T47D (cell line): ENCODE data around the gene DAZAP1.
A peak's percentile ranks its signal among the peaks of the same experiment; 100 is the strongest.

ENCODE experiments used
- DNase-seq, 2 experiments: peaks; one replicate each; pipeline versions ENCODE4 v3.0.0 to v3.0.0-alpha.2; 2011 to 2012; ENCODE audit warnings: low read depth in 1 of 2, low spot score in 1 of 2
- JUND ChIP-seq: IDR thresholded peaks from 2 replicates; pipeline ENCODE4 v1.6.1; 2012; ENCODE audit warnings: low read depth
- in situ Hi-C: cut with HindIII; loops from 2 replicates; pipeline ENCODE4 v1.10.0; 2016; ENCODE audit warnings: low sequenced_read_pairs, low pct_unique_long_range_greater_than_20kb

Gene DAZAP1

GRCh38 chr19:1400281-1401137 lies 6.9 kb upstream of the DAZAP1 start:
- peak in 1 of 2 experiments; percentile 64 for DNase-seq
- in situ Hi-C loops: no loop called here
- TF ChIP-seq JUND: no peak

GRCh38 chr19:1401138-1401888 lies 6.1 kb upstream of the DAZAP1 start, which contains the start of gene GAMT:
TSS of gene GAMT (minus strand) at chr19:1401542. CDS start at chr19:1401476, 66 bp downstream.
- peak; percentile 45 to 57 for DNase-seq
- in situ Hi-C loops: no loop called here
- no peak for TF ChIP-seq JUND

DNA sequence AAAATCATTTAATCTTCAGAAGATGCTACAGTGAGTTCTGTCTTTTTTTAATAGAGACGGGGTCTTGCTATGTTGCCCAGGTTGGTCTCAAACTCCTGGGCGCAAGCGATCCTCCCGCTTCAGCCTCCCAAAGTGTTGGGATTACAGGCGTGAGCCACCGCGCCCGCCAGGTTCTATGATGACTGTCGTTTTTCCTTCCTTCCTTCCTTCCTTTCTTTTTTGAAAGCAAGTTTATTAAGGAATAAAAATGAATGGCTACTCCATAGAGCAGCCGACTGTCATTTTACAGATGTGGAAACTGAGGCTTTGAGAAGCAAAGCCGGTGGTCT lies 5.5 kb upstream of the DAZAP1 start:
- TF ChIP-seq JUND: no peak
- in situ Hi-C loops: no loop called here
- DNase-seq: no peak

DNA sequence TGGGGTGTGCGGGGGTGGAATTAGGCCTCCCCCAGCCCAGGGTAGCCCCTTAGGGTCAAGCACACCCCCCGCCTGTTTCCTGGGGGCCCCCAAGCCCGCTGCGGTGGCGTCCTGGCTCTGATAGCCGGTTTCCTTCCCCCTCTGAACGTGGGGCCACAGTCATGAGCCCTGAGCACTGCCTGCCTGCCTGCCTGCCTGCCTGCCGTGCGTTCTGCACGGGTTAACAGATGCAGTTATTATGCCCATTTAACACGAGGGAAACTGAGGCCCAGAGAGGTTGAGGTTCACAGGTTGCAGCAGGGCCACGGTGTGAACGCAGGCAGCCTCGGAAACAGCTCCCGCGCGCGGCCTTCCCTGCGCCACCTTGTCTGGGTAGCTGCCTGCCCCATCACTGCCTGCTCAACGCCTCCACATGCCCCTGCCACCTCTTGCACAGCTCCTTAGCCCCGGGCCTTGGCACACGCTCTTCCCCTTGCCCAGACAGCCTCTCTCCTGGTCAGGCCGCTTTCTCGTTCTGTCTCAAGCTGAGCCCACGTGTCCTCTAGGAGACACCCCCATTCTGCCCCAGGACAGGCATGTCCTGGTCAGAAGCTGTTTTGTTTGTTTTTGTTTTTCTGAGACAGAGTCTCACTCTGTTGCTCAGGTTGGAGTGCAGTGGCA lies 4.8 kb upstream of the DAZAP1 start:
- in situ Hi-C loops: no loop called here
- TF ChIP-seq JUND: no peak
- DNase-seq: peak; percentile 87 to 98

GRCh38 chr19:1406774-1407527 lies 435 bp upstream of the DAZAP1 start:
- peak; percentile 81 to 98 for DNase-seq
- TF ChIP-seq JUND: no peak
- in situ Hi-C loops: no loop called here

DNA sequence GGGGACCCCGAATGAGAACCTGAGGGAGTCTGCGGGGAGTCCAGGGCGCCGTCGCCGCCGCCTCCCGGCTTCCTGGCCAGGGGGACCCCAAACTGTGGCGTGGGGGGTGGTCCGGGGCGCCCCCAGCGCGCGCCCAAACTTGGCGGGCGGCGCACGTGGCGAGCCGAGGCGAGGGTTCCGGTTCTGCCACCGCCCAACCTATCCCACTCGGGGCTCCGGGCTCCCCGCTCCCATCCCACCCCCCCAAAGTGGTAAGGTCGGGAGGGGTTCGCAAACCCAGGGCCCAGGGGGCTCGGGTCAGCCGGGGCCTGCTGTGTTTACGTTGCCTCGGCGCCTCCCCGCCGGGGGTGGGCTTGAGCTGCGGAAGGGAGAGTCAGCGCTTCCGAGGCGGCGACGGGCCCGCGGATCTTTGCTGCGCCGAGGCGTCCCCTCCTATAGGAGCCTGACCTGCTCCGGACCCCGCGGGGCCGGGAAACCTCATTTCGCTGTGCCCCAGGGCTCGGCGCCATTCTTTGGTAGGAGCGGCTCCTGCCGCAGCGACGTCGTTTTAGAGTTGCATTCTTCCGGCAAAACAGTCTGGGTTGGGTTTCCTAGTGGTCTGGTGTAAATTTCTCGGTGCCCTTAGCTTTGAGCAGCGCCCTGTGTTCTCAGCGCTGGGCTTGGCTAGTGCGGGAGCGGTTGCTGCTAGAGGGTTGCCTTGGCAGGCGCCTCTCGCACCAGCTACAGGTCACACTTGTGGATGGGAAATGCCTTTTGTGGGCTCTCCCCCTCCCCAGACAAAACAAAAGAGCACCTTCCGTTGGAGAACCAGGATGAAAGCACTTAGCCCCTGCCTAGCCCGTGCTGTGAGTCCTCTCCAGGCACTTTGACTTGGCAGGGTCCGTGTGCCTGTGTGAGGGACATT lies 1.2 kb downstream of the DAZAP1 start:
- DNase-seq: no peak

DNA sequence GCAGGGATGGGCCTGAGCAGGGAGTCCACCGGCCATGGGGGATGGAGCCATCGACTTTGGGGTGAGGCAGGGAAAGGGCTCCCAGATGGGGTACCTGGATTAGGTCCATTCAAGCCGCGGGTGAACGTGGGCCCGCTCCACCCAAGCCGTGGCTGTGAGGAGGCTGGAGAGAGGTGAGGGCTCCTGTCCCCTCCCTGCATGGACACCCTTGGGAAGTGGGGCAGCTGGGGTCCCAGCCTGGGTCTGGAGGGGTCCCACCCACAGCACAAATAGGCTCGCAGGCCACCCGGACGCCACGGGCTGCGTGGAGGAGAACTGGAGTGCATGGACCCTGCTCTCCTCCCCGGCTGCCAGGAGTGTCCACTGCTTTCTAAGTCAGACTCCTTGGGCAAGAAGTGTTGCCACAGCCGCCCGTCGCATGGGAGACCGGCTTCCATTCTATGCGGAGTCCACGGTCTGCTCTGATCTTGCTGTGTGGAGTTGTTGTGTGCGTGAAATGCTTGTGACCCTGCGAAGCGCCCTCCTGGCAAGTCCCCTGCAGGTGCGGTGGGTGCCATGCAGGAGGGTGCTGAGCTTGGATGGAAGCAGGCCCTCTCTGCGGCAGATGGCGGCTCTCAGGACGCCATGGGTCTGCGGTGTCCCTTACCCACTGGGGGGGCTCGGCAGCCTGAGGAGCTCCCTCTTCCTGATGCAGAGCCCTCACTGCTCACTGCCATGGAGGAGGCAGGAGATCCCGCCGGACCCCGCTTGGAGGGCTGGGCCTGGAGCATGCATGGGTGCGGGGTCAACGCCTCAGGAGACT lies 2.0 kb downstream of the DAZAP1 start:
- in situ Hi-C loops: no loop called here
- TF ChIP-seq JUND: no peak

More for the DNA sequence above, 1.2 kb downstream of the DAZAP1 start:
- no peak for TF ChIP-seq JUND
- in situ Hi-C loops: no loop called here

DNA sequence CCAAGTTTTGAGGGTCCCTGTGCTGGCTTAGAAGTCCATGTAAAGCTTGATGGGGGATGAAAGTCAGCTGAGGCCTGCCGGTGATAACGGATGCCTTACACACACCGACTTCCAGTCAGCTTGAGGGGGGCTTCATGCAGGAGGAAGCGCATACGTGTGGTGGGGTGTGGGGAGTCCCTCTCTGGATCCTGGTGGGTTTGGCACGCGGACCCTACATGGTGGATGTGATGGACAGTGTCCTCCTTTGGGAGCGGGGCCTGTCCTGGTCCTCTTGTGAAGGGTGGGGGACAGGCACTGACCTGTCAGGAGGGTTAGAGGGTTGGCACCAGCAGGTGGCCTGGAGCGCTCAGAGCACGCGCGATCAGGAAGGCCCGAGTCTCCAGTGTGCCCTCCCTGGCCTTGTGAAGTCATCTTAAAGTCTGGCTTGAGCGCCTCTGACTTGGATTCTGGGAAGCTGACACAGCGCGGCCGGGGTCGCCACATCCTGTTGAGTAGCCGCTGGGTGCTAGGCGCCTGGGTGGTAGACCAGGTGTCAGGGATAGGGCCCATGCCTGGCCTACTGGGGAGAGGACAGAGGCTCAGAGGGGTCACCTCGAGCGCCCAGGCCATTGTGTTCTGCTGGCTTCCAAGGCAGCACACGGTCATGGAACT lies 2.9 kb downstream of the DAZAP1 start:
- in situ Hi-C loops: no loop called here
- no peak for TF ChIP-seq JUND
- no peak for DNase-seq

More for the DNA sequence above, 2.0 kb downstream of the DAZAP1 start:
- DNase-seq: no peak

DNA sequence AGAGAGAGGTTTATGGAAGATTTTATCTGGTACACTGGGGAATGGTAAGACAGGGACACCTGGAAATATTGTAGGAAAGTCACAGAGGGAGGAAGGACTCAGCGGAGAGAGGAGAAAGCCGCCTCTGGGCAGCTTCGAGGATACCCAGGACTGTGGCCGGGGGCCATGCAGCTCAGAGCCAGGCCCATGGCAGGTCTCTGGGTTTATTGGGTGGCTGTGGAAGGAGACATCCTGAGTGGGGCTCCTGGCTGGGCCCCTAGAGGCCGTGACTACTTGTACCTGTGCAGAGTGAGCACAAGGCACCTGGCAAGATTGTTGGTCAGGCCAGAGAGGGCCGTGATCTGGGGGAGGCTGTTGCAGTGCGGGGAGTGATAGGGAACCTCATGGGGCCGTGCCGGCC lies 3.4 kb downstream of the DAZAP1 start:
- no peak for DNase-seq
- no peak for TF ChIP-seq JUND
- in situ Hi-C loops: no loop called here
